A549 (cell line): ENCODE measurements around the gene OSGEP.

Source experiments
- CBX8 ChIP-seq: fragments of 200-600 bp; sonication (generic); IDR thresholded peaks from 2 replicates; pipeline ENCODE4 v1.6.1; 2016
- CHD2 ChIP-seq: fragments of 150-350 bp; IDR thresholded peaks from 2 replicates; pipeline ENCODE4 v1.6.1; 2014; ENCODE audit warnings: low read length; ENCODE audit not compliant: partially characterized antibody
- CTCF ChIP-seq: fragments of >200 bp; sonication (Bioruptor Twin); formaldehyde crosslinking; IDR thresholded peaks from 3 replicates; pipeline ENCODE4 v1.5.1; 2016
- EHMT2 ChIP-seq: fragments of 200-600 bp; sonication (generic); IDR thresholded peaks from 2 replicates; pipeline ENCODE4 v1.6.1; 2016; ENCODE audit warnings: antibody characterized with exemption, low read depth, mild to moderate bottlenecking, moderate library complexity
- ELK1 ChIP-seq: fragments of 150-350 bp; IDR thresholded peaks from 2 replicates; pipeline ENCODE4 v1.6.1; 2014; ENCODE audit warnings: low read depth, mild to moderate bottlenecking, low read length
- EP300 ChIP-seq, 2 experiments: fragments of >200 bp; sonication (Bioruptor Twin); formaldehyde crosslinking; IDR thresholded peaks; 2 replicates in 1 of 2; 3 replicates in 1 of 2; pipeline ENCODE4 v1.6.1; 2016 to 2017
- MAFK ChIP-seq: fragments of 450-650 bp; IDR thresholded peaks from 2 replicates; pipeline ENCODE4 v1.6.1; 2014; ENCODE audit not compliant: partially characterized antibody
- POLR2A ChIP-seq: IDR thresholded peaks from 2 replicates; pipeline ENCODE4 v1.6.1; 2012; ENCODE audit warnings: mild to moderate bottlenecking, low read length
- TF ChIP-seq, protein P1 (sequence below): fragments of 200-600 bp; sonication (generic); IDR thresholded peaks from 2 replicates; pipeline ENCODE4 v1.6.1; 2016; ENCODE audit warnings: antibody characterized with exemption, mild to moderate bottlenecking, moderate library complexity

- TF ChIP-seq, protein P1, sequence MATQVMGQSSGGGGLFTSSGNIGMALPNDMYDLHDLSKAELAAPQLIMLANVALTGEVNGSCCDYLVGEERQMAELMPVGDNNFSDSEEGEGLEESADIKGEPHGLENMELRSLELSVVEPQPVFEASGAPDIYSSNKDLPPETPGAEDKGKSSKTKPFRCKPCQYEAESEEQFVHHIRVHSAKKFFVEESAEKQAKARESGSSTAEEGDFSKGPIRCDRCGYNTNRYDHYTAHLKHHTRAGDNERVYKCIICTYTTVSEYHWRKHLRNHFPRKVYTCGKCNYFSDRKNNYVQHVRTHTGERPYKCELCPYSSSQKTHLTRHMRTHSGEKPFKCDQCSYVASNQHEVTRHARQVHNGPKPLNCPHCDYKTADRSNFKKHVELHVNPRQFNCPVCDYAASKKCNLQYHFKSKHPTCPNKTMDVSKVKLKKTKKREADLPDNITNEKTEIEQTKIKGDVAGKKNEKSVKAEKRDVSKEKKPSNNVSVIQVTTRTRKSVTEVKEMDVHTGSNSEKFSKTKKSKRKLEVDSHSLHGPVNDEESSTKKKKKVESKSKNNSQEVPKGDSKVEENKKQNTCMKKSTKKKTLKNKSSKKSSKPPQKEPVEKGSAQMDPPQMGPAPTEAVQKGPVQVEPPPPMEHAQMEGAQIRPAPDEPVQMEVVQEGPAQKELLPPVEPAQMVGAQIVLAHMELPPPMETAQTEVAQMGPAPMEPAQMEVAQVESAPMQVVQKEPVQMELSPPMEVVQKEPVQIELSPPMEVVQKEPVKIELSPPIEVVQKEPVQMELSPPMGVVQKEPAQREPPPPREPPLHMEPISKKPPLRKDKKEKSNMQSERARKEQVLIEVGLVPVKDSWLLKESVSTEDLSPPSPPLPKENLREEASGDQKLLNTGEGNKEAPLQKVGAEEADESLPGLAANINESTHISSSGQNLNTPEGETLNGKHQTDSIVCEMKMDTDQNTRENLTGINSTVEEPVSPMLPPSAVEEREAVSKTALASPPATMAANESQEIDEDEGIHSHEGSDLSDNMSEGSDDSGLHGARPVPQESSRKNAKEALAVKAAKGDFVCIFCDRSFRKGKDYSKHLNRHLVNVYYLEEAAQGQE, result no peak
- TF ChIP-seq MAFK, result no peak
- no peak for TF ChIP-seq ELK1
- TF ChIP-seq CTCF, result no peak
- TF ChIP-seq CBX8, result no peak
- TF ChIP-seq EP300 (IDR thresholded peaks at IDR 0.05), result no peak
- no peak for TF ChIP-seq POLR2A
- no peak for TF ChIP-seq CHD2
- no peak for TF ChIP-seq EHMT2
Measured at GRCh38 chr14:20456971-20457370, 2.4 kb upstream of the OSGEP start.
